CD14-positive monocyte (primary cell): ENCODE results near the gene R3HDM4. TPM values are rescaled to one million over a fixed set of nuclear protein-coding genes. Genes with fewer than 3 reads are reported as not detected.

Experiments
- DNase-seq, 3 donors: peaks; one replicate each; pipeline ENCODE4 v3.0.0-alpha.2; 2011 to 2022
- H2AFZ ChIP-seq: 2 replicates; pipeline ENCODE4 v1.6.0; 2012; ENCODE audit warnings: mild to moderate bottlenecking, low read depth, low read length, inconsistent platforms; ENCODE audit not compliant: insufficient read depth, poor library complexity, severe bottlenecking
- H3K27ac ChIP-seq, 2 donors: 1 replicate in 1 of 2; 2 replicates in 1 of 2; pipeline ENCODE4 v1.5.1; 2012 to 2013; ENCODE audit warnings: low read length in 2 of 2, control low read depth in 1 of 2, inconsistent platforms in 1 of 2, low read depth in 1 of 2, mild to moderate bottlenecking in 1 of 2
- H3K27me3 ChIP-seq, 2 donors: one replicate each; pipeline versions ENCODE4 v1.6.0 to v1.6.1; 2011 to 2013; ENCODE audit warnings: low read length in 2 of 2; ENCODE audit not compliant: control insufficient read depth in 2 of 2, insufficient read depth in 2 of 2
- H3K36me3 ChIP-seq, 2 donors: replicated peaks in 1 of 2; 1 replicate in 1 of 2; 2 replicates in 1 of 2; pipeline versions ENCODE4 v1.5.1 to v1.6.1; 2012 to 2013; ENCODE audit warnings: low read length in 2 of 2, control low read depth in 1 of 2, inconsistent platforms in 1 of 2, mild to moderate bottlenecking in 1 of 2; ENCODE audit not compliant: insufficient read depth in 2 of 2, control insufficient read depth in 1 of 2
- H3K4me1 ChIP-seq, 2 donors: 1 replicate in 1 of 2; 2 replicates in 1 of 2; pipeline versions ENCODE4 v1.5.1 to v1.6.1; 2012 to 2013; ENCODE audit warnings: low read length in 2 of 2, control low read depth in 1 of 2, inconsistent platforms in 1 of 2, mild to moderate bottlenecking in 1 of 2, moderate library complexity in 1 of 2; ENCODE audit not compliant: insufficient read depth in 2 of 2, control insufficient read depth in 1 of 2
- H3K4me2 ChIP-seq: replicated peaks from 2 replicates; pipeline ENCODE3; 2012; ENCODE audit warnings: low read length, moderate library complexity, mild to moderate bottlenecking; ENCODE audit not compliant: poor library complexity, severe bottlenecking; ENCODE audit errors: extremely low read depth
- H3K4me3 ChIP-seq, 3 experiments: fragments of 200-600 bp in 1 of 3; sonication (generic) in 1 of 3; replicated peaks in 1 of 3; 1 replicate in 2 of 3; 2 replicates in 1 of 3; pipeline ENCODE4 v1.5.1; 2011 to 2013; ENCODE audit warnings: low read length in 3 of 3, mild to moderate bottlenecking in 3 of 3, control low read depth in 2 of 3, low read depth in 2 of 3, inconsistent platforms in 1 of 3, moderate library complexity in 1 of 3
- H3K79me2 ChIP-seq: 2 replicates; pipeline ENCODE4 v1.6.0; 2012; ENCODE audit warnings: mild to moderate bottlenecking, control low read depth, inconsistent platforms, low read length, moderate library complexity; ENCODE audit not compliant: insufficient read depth
- H3K9ac ChIP-seq: 2 replicates; pipeline ENCODE4 v1.6.0; 2017; ENCODE audit warnings: low read length, mild to moderate bottlenecking; ENCODE audit not compliant: insufficient read depth, poor library complexity, severe bottlenecking
- H3K9me3 ChIP-seq, 2 donors: replicated peaks in 1 of 2; 1 replicate in 1 of 2; 2 replicates in 1 of 2; pipeline versions ENCODE4 v1.5.1 to v1.6.1; 2012 to 2013; ENCODE audit warnings: low read length in 2 of 2, control low read depth in 1 of 2; ENCODE audit not compliant: control insufficient read depth in 1 of 2, insufficient read depth in 1 of 2
- H4K20me1 ChIP-seq: 2 replicates; pipeline ENCODE4 v1.6.0; 2012; ENCODE audit warnings: mild to moderate bottlenecking, low read length, control low read depth, moderate library complexity; ENCODE audit not compliant: insufficient read depth
- H3K27ac Mint-ChIP-seq, 7 donors: one replicate each; pipeline ENCODE4 v1.8.0; 2020; ENCODE audit warnings: mild to moderate bottlenecking in 7 of 7, mixed read lengths in 7 of 7, moderate library complexity in 6 of 7, inconsistent platforms in 2 of 7
- H3K27me3 Mint-ChIP-seq, 3 donors: one replicate each; pipeline ENCODE4 v1.8.0; 2021 to 2022; ENCODE audit warnings: low read depth in 3 of 3, mild to moderate bottlenecking in 3 of 3, mixed read lengths in 3 of 3, moderate library complexity in 3 of 3, inconsistent platforms in 1 of 3
- H3K36me3 Mint-ChIP-seq, 2 donors: one replicate each; pipeline ENCODE4 v1.8.0; 2020; ENCODE audit warnings: mixed read lengths in 2 of 2, inconsistent platforms in 1 of 2, mild to moderate bottlenecking in 1 of 2
- H3K4me1 Mint-ChIP-seq: one replicate; pipeline ENCODE4 v1.8.0; 2020; ENCODE audit warnings: mild to moderate bottlenecking, mixed read lengths
- H3K4me3 Mint-ChIP-seq, 2 donors: one replicate each; pipeline ENCODE4 v1.8.0; 2020; ENCODE audit warnings: mild to moderate bottlenecking in 2 of 2, mixed read lengths in 2 of 2, moderate library complexity in 1 of 2
- H3K9me3 Mint-ChIP-seq, 7 donors: one replicate each; pipeline ENCODE4 v1.8.0; 2020 to 2022; ENCODE audit warnings: mixed read lengths in 7 of 7, mild to moderate bottlenecking in 6 of 7, moderate library complexity in 6 of 7, inconsistent platforms in 2 of 7
- WGBS: methylation state at CpG from one replicate; pipeline ENCODE4 v1.1.5; 2013; ENCODE audit warnings: missing lambda C conversion rate; ENCODE audit not compliant: insufficient coverage; 5-methylcytosine and 5-hydroxymethylcytosine counted together
- intact Hi-C, 2 donors: fragments of 100-400 bp; cut with micrococcal nuclease; formaldehyde crosslinking; loops; one replicate each; pipeline versions ENCODE4 v1.15.0 to v1.15.1; 2023
- polyA plus RNA-seq, 3 donors: library from polyadenylated mRNA; depleted of rRNA in 1 of 3; unstranded in 2 of 3; stranded (reverse) in 1 of 3; fragments of 300-500 nt in 2 of 3; fragments of >200 nt in 1 of 3; fragmentation: Illumina TruSeq in 2 of 3; gene quantifications; 1 replicate in 2 of 3; 2 replicates in 1 of 3; pipeline ENCODE4 v1.2.3, GENCODE V29; 2012 to 2021
- TF ChIP-seq, protein P1 (sequence below): fragments of 200-600 bp; IDR thresholded peaks from one replicate; pipeline ENCODE4 v1.8.0; 2022; ENCODE audit warnings: antibody characterized with exemption, mild to moderate bottlenecking

Gene R3HDM4
- polyA plus RNA-seq, 3 donors = 70.8 to 99.9 (median 78.7) TPM

- Mint-ChIP-seq H3K4me3 (no peak overlapping the region), H3K36me3 (peaks cover 16 to 50% of the 10 kb centered on the region in 2 donors), H3K9me3 (no peaks in the 10 kb centered on the region), H3K27ac (peak overlapping the region in 1 of 7 donors; percentile 25), H3K4me1 (peaks cover 44% of the 10 kb centered on the region), H3K27me3 (peaks cover 0 to 2% (median 0%) of the 10 kb centered on the region in 3 donors)
- H3K27me3 ChIP-seq = no peaks in the 10 kb centered on the region
- H3K36me3 ChIP-seq = peaks cover 4 to 7% of the 10 kb centered on the region in 2 donors
- peaks cover 40 to 46% of the 10 kb centered on the region in 2 donors for H3K4me1 ChIP-seq
- peaks cover 76% of the 10 kb centered on the region for H3K79me2 ChIP-seq
- H3K4me2 ChIP-seq = no peak overlapping the region
- no peak overlapping the region for H2AFZ ChIP-seq
- H3K9ac ChIP-seq = no peak overlapping the region
- DNase-seq = no peak
- no peak overlapping the region for H3K4me3 ChIP-seq
- H3K27ac ChIP-seq = no peak overlapping the region
- H3K9me3 ChIP-seq = no peaks in the 10 kb centered on the region
- H4K20me1 ChIP-seq = peaks cover 58% of the 10 kb centered on the region
- TF ChIP-seq, protein P1, sequence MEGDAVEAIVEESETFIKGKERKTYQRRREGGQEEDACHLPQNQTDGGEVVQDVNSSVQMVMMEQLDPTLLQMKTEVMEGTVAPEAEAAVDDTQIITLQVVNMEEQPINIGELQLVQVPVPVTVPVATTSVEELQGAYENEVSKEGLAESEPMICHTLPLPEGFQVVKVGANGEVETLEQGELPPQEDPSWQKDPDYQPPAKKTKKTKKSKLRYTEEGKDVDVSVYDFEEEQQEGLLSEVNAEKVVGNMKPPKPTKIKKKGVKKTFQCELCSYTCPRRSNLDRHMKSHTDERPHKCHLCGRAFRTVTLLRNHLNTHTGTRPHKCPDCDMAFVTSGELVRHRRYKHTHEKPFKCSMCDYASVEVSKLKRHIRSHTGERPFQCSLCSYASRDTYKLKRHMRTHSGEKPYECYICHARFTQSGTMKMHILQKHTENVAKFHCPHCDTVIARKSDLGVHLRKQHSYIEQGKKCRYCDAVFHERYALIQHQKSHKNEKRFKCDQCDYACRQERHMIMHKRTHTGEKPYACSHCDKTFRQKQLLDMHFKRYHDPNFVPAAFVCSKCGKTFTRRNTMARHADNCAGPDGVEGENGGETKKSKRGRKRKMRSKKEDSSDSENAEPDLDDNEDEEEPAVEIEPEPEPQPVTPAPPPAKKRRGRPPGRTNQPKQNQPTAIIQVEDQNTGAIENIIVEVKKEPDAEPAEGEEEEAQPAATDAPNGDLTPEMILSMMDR = no peak
- intact Hi-C loops = no loop called here
- WGBS = no CpG with 5 or more reads among the region's 7 CpGs
Observed at GRCh38 chr19:906480-906879, 6.5 kb downstream of the R3HDM4 start.

GRCh38 chr19:904545-904944 lies 8.5 kb downstream of the R3HDM4 start:
- Mint-ChIP-seq H3K9me3 (no peaks in the 10 kb centered on the region), H3K27me3 (peaks cover 0 to 2% (median 0%) of the 10 kb centered on the region in 3 donors), H3K27ac (peak overlapping the region in 2 of 7 donors; percentile 29 to 63), H3K4me1 (peaks cover 33% of the 10 kb centered on the region), H3K36me3 (peaks cover 20 to 58% of the 10 kb centered on the region in 2 donors), H3K4me3 (no peak overlapping the region)
- Histone ChIP-seq H3K27me3 (no peaks in the 10 kb centered on the region), H2AFZ (no peak overlapping the region), H3K79me2 (peaks cover 58% of the 10 kb centered on the region), H3K4me3 (no peak overlapping the region), H3K9ac (no peak overlapping the region), H3K27ac (no peak overlapping the region), H3K4me1 (peaks cover 28 to 30% of the 10 kb centered on the region in 2 donors), H3K36me3 (peaks cover 12 to 20% of the 10 kb centered on the region in 2 donors), H3K9me3 (no peaks in the 10 kb centered on the region), H4K20me1 (peaks cover 75% of the 10 kb centered on the region), H3K4me2 (no peak overlapping the region)
- TF ChIP-seq, protein P1 = no peak
- no peak for DNase-seq
- 100% methylated on average over 6 of the region's 8 CpGs for WGBS
- intact Hi-C loops = no loop called here
